ENCODE results near the gene BRD1.

The BRD1 gene

GRCh38 chr22:49727191-49727880 lies 100.3 kb downstream of the BRD1 start:
- DNase-seq (ENCODE audit: low spot score), result no peak

DNA sequence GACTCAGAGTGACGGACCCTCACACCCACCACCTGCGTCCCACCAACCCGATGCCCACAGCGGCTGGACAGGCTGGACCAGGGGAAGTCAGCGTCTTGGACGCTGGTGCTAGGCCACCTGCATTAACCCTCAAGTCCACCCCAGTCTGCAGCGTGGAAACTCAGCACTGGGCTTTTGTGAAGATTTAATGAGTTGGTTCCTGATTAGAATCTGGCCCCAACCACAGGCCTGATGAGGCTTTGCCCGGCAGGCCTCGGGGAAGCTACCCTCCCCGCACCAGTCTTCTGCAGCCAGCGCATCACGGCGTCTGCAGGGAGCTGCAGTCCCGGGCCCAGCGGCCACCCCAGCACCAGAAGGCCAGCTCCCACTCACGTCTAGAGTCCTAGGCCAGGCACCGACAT lies 101.0 kb downstream of the BRD1 start:
- DNase-seq (ENCODE audit: low spot score), result no peak

DNA sequence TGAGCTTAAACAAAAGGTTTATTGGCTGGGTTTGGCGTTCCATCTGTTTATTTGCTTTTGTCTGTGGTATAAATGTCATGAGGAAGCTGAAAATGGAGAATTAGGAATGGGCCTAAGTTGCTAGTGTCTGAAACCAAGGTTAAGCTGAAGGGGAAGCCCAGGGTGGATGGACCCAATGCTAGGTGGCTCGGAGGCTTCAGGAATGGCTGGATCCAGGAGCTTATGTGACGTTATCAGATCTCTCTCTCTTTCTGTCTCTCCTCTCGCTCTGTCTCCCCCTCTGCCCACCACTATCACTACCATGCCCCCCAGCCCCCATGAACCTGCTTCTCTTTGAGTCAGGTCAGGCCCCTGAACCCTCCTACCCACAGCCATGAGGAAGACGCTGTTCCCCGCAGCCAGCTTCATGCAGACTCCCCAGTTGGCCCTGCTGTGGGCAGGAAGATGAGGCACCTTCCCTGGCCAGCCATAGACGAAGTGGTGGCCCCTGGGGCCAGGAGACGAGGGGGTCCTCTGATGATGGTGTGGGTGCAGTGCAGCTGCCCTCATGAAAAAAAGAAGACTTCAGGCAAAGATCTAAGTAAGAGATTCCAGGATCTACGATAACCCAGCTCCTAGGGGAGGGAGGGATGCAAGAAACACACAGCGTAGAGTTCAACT lies 101.5 kb downstream of the BRD1 start:
- no peak for DNase-seq (ENCODE audit: low spot score)

GRCh38 chr22:49725516-49725915 lies 102.2 kb downstream of the BRD1 start:
- no peak for DNase-seq (ENCODE audit: low spot score)

DNA sequence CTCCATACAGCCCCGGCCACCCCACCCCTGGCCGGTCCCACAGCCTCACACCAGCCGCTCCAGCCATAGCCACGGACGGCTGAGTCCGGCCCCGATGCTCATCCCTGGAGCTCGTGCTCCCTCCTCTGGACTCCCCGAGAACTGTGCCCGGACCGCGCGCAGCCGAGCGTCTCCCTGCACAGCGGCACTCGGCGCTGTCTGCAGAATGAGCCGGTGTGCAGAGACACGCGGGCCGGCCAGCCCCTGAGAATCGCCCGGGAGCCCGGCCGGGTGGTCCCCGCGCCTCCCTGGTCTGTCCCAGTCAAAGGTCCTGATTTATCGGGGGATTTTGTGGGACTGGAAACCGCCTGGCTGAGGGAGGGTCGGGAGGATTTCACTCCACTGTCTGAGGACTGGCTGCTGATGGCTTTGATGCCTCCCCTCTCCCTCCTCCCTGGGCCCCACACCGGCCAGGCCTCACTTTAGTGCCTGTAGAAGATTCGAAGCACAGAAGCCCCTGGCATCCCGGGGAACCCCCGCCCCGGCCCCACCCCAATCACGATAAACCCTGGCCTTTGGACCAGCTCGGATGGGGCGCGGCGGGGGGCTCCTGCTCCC lies 102.7 kb downstream of the BRD1 start:
- DNase-seq (ENCODE audit: low spot score), result peak; percentile 38

DNA sequence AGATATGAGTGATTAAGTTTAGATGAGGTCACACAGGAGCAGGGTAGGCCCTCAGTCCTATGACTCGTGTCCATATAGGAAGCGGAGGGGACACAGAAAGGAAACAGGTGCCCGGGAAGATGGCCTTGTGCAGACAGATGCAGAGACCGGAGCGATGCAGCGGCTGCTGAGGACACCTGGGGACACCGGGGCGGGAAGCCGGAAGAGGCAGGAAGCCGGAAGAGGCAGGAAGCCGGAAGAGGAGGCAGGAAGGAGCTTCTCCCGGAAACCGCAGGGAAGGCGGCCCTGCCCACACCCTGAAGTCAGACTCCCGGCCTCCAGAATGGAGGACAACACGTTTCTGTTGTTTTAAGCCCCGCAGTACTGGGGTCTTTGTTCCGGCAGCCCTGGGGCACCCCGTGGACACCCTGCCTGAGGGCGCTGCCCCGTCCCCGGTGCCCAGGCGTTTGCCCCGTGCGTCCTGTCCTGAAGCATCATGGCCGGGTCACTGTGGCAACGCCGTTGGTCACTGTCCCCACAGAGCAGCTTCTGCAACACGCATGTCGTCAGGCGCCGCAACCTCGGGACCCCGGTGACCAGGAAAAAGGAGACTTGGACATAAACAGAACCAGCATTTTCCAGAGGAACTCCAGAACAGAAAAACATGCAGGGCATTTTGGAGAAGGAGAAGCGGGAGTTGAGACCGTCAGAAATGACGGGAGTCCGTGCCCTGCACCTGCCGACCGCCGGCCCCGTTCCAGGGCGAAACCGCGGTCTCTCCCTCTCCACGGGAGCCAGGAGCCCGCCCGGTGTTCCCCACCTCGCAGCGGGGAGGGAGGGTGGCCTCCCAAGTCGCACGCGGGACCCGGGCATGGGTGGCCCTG lies 103.4 kb downstream of the BRD1 start:
- no peak for DNase-seq (ENCODE audit: low spot score)

DNA sequence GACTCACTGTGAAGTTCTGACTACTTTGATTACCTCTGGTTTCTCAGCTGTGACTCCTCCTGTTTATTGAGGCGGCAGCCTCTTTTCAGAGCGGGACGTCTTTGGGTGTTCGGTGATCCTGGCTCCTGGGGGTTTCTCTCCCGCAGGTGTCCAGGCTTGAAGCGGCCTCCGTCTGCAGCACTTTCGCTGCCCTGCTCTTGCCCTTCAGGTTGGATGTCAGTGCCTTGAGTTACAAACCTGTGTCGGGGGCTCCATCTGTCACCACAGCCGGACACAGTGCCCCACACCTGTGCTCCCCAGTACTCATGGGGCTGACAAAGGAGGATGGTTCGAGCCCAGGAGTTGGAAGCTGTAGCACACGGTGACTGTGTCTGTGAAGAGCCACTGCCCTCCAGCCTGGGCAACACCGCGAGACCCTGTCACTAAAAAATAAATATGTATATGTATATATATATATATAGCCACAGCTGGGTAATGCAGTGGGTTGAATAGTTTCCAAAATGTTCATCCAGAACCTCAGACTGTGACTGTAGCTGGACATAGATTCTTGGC lies 104.1 kb downstream of the BRD1 start:
- no peak for DNase-seq (ENCODE audit: low spot score)

Data from globus pallidus (tissue), 1 donor.